ENCODE measurements around the gene SORL1. TPM values are rescaled to one million over a fixed set of nuclear protein-coding genes. Genes with fewer than 3 reads are reported as not detected.
"Not testable (repeated sequence)": the region's sequence is repeated elsewhere in the genome, so short reads cannot be mapped to it uniquely, and the experiment has no call there.

SORL1 gene
- total RNA-seq, 1 donor from 2014 or later, result 28.4 TPM

- Mint-ChIP-seq H3K27me3 (no peaks in the 10 kb centered on the region), H3K4me1 (peaks cover under 1% of the 10 kb centered on the region), H3K27ac (no peak overlapping the region), H3K36me3 (ENCODE audit: low read depth) (peaks cover 33% of the 10 kb centered on the region), H3K4me3 (no peak overlapping the region), H3K9me3 (no peaks in the 10 kb centered on the region)
- no peak for DNase-seq
- intact Hi-C loops (cut with micrococcal nuclease), result no loop called here
Measured at GRCh38 chr11:121634889-121635288, 182.8 kb downstream of the SORL1 start.

- Mint-ChIP-seq H3K27ac (no peak overlapping the region), H3K9me3 (no peaks in the 10 kb centered on the region), H3K4me1 (no peaks in the 10 kb centered on the region), H3K4me3 (no peak overlapping the region), H3K27me3 (no peaks in the 10 kb centered on the region), H3K36me3 (ENCODE audit: low read depth) (peaks cover 24% of the 10 kb centered on the region)
- DNase-seq, result no peak
- intact Hi-C loops (cut with micrococcal nuclease), result no loop called here
Measured at GRCh38 chr11:121636081-121636799, 184.1 kb downstream of the SORL1 start.

GRCh38 chr11:121636800-121637176 is 184.7 kb downstream of the SORL1 start:
- Mint-ChIP-seq H3K36me3 (ENCODE audit: low read depth) (peaks cover 24% of the 10 kb centered on the region), H3K9me3 (no peaks in the 10 kb centered on the region), H3K4me1 (no peaks in the 10 kb centered on the region), H3K27ac (no peak overlapping the region), H3K4me3 (no peak overlapping the region), H3K27me3 (no peaks in the 10 kb centered on the region)
- intact Hi-C loops (cut with micrococcal nuclease), result no loop called here
- no peak for DNase-seq

GRCh38 chr11:121637587-121637986 is 185.5 kb downstream of the SORL1 start:
- H3K4me3 Mint-ChIP-seq; H3K27me3 Mint-ChIP-seq; intact Hi-C loops (cut with micrococcal nuclease); H3K4me1 Mint-ChIP-seq; H3K9me3 Mint-ChIP-seq; DNase-seq; H3K27ac Mint-ChIP-seq: not testable (repeated sequence)
- peaks cover 17% of the 10 kb centered on the region for H3K36me3 Mint-ChIP-seq (ENCODE audit: low read depth)

GRCh38 chr11:121643479-121644186 is 191.5 kb downstream of the SORL1 start:
- Mint-ChIP-seq H3K9me3 (no peaks in the 10 kb centered on the region), H3K36me3 (ENCODE audit: low read depth) (no peaks in the 10 kb centered on the region), H3K4me1 (no peaks in the 10 kb centered on the region), H3K27ac (no peak overlapping the region), H3K4me3 (no peak overlapping the region), H3K27me3 (no peaks in the 10 kb centered on the region)
- no peak for DNase-seq
- intact Hi-C loops (cut with micrococcal nuclease), result no loop called here

GRCh38 chr11:121644187-121644512 is 192.0 kb downstream of the SORL1 start:
- no peak overlapping the region for H3K4me3 Mint-ChIP-seq
- H3K27me3 Mint-ChIP-seq, result no peaks in the 10 kb centered on the region
- H3K36me3 Mint-ChIP-seq (ENCODE audit: low read depth), result no peaks in the 10 kb centered on the region
- H3K4me1 Mint-ChIP-seq, result no peaks in the 10 kb centered on the region
- DNase-seq, result no peak
- intact Hi-C loops (cut with micrococcal nuclease), result no loop called here
- H3K9me3 Mint-ChIP-seq, result no peaks in the 10 kb centered on the region
- H3K27ac Mint-ChIP-seq, result no peak overlapping the region

- H3K27ac Mint-ChIP-seq, result no peak overlapping the region
- no peaks in the 10 kb centered on the region for H3K27me3 Mint-ChIP-seq
- H3K9me3 Mint-ChIP-seq, result no peaks in the 10 kb centered on the region
- no peak for DNase-seq
- H3K36me3 Mint-ChIP-seq (ENCODE audit: low read depth), result no peaks in the 10 kb centered on the region
- peaks cover 2% of the 10 kb centered on the region for H3K4me1 Mint-ChIP-seq
- intact Hi-C loops (cut with micrococcal nuclease), result no loop called here
- H3K4me3 Mint-ChIP-seq, result no peak overlapping the region
Measured at GRCh38 chr11:121645001-121645400, 192.9 kb downstream of the SORL1 start.

- no peak for DNase-seq
- Mint-ChIP-seq H3K27me3 (no peaks in the 10 kb centered on the region), H3K27ac (no peak overlapping the region), H3K36me3 (ENCODE audit: low read depth) (no peaks in the 10 kb centered on the region), H3K9me3 (no peaks in the 10 kb centered on the region), H3K4me3 (no peak overlapping the region), H3K4me1 (peaks cover 8% of the 10 kb centered on the region)
- intact Hi-C loops (cut with micrococcal nuclease), result no loop called here
Measured at GRCh38 chr11:121645596-121645995, 193.5 kb downstream of the SORL1 start.

- no peaks in the 10 kb centered on the region for H3K36me3 Mint-ChIP-seq (ENCODE audit: low read depth)
- no peak overlapping the region for H3K27ac Mint-ChIP-seq
- no peaks in the 10 kb centered on the region for H3K27me3 Mint-ChIP-seq
- intact Hi-C loops (cut with micrococcal nuclease), result no loop called here
- no peaks in the 10 kb centered on the region for H3K9me3 Mint-ChIP-seq
- peaks cover 16% of the 10 kb centered on the region for H3K4me1 Mint-ChIP-seq
- DNase-seq, result no peak
- H3K4me3 Mint-ChIP-seq, result no peak overlapping the region
Measured at GRCh38 chr11:121648306-121648705, 196.2 kb downstream of the SORL1 start.

GRCh38 chr11:121649798-121650197 is 197.7 kb downstream of the SORL1 start:
- H3K36me3 Mint-ChIP-seq (ENCODE audit: low read depth), result no peaks in the 10 kb centered on the region
- no peaks in the 10 kb centered on the region for H3K9me3 Mint-ChIP-seq
- H3K27ac Mint-ChIP-seq, result no peak overlapping the region
- peaks cover 16% of the 10 kb centered on the region for H3K4me1 Mint-ChIP-seq
- intact Hi-C loops (cut with micrococcal nuclease), result no loop called here
- H3K4me3 Mint-ChIP-seq, result no peak overlapping the region
- H3K27me3 Mint-ChIP-seq, result peaks cover 11% of the 10 kb centered on the region
- no peak for DNase-seq

- no peaks in the 10 kb centered on the region for H3K36me3 Mint-ChIP-seq (ENCODE audit: low read depth)
- no peaks in the 10 kb centered on the region for H3K9me3 Mint-ChIP-seq
- H3K27ac Mint-ChIP-seq, result peak overlapping the region; percentile 22
- peaks cover 15% of the 10 kb centered on the region for H3K27me3 Mint-ChIP-seq
- peak overlapping the region; percentile 43 for H3K4me3 Mint-ChIP-seq
- peaks cover 21% of the 10 kb centered on the region for H3K4me1 Mint-ChIP-seq
- intact Hi-C loops (cut with micrococcal nuclease), result no loop called here
- DNase-seq, result no peak
Measured at GRCh38 chr11:121650351-121651256, 198.5 kb downstream of the SORL1 start.

- no peaks in the 10 kb centered on the region for H3K36me3 Mint-ChIP-seq (ENCODE audit: low read depth)
- H3K9me3 Mint-ChIP-seq, result no peaks in the 10 kb centered on the region
- no peak overlapping the region for H3K27ac Mint-ChIP-seq
- H3K4me1 Mint-ChIP-seq, result peaks cover 26% of the 10 kb centered on the region
- DNase-seq, result peak; percentile 63
- no peak overlapping the region for H3K4me3 Mint-ChIP-seq
- H3K27me3 Mint-ChIP-seq, result peaks cover 17% of the 10 kb centered on the region
- intact Hi-C loops (cut with micrococcal nuclease), result no loop called here
Measured at GRCh38 chr11:121651257-121651605, 199.1 kb downstream of the SORL1 start.

- no peaks in the 10 kb centered on the region for H3K9me3 Mint-ChIP-seq
- intact Hi-C loops (cut with micrococcal nuclease), result no loop called here
- peaks cover 26% of the 10 kb centered on the region for H3K4me1 Mint-ChIP-seq
- no peak overlapping the region for H3K4me3 Mint-ChIP-seq
- DNase-seq, result no peak
- H3K27me3 Mint-ChIP-seq, result peaks cover 17% of the 10 kb centered on the region
- no peaks in the 10 kb centered on the region for H3K36me3 Mint-ChIP-seq (ENCODE audit: low read depth)
- no peak overlapping the region for H3K27ac Mint-ChIP-seq
Measured at GRCh38 chr11:121652971-121653370, 200.9 kb downstream of the SORL1 start.

- intact Hi-C loops (cut with micrococcal nuclease), result no loop called here
- peaks cover 17% of the 10 kb centered on the region for H3K27me3 Mint-ChIP-seq
- no peak overlapping the region for H3K27ac Mint-ChIP-seq
- H3K9me3 Mint-ChIP-seq, result no peaks in the 10 kb centered on the region
- H3K4me1 Mint-ChIP-seq, result peaks cover 26% of the 10 kb centered on the region
- H3K36me3 Mint-ChIP-seq (ENCODE audit: low read depth), result no peaks in the 10 kb centered on the region
- H3K4me3 Mint-ChIP-seq, result no peak overlapping the region
- no peak for DNase-seq
Measured at GRCh38 chr11:121654259-121654842, 202.2 kb downstream of the SORL1 start.

Measured in activated CD4-positive, alpha-beta T cell treated with anti-CD3 and anti-CD28 coated beads, Interleukin-2, amount 10 ng/mL, durations not matched to agents 24 days and 14 days (primary cell).